HepG2 (cell line): Measurements from ENCODE around the gene KCNMA1.

ENCODE experiments used
- ASH2L ChIP-seq: fragments of 300-600, 200-600 bp; sonication (generic); IDR thresholded peaks from 2 replicates; pipeline ENCODE4 v1.7.0; 2017; ENCODE audit warnings: low read depth, mild to moderate bottlenecking, moderate library complexity, mixed read lengths, low read length; ENCODE audit not compliant: insufficient read length
- ELF1 ChIP-seq: sonication (generic); formaldehyde crosslinking; IDR thresholded peaks from 2 replicates; pipeline ENCODE4 v1.4.0; 2020; ENCODE audit warnings: missing genetic modification reagents
- UBTF ChIP-seq: sonication (generic); formaldehyde crosslinking; IDR thresholded peaks from 2 replicates; pipeline ENCODE4 v1.4.0; 2020; ENCODE audit warnings: mild to moderate bottlenecking, missing genetic modification reagents
- ZNF274 ChIP-seq: sonication (generic); formaldehyde crosslinking; IDR thresholded peaks from 2 replicates; pipeline ENCODE4 v1.5.1; 2020; ENCODE audit warnings: mild to moderate bottlenecking, missing genetic modification reagents
- ZNF780A ChIP-seq: sonication (generic); formaldehyde crosslinking; IDR thresholded peaks from 2 replicates; pipeline ENCODE4 v1.8.0; 2022; ENCODE audit warnings: mild to moderate bottlenecking, missing genetic modification reagents, moderate library complexity
- TF ChIP-seq, protein P1 (sequence below): sonication (generic); formaldehyde crosslinking; IDR thresholded peaks from 2 replicates; pipeline ENCODE4 v1.5.0; 2020; ENCODE audit warnings: mild to moderate bottlenecking, missing genetic modification reagents, moderate library complexity

DNA sequence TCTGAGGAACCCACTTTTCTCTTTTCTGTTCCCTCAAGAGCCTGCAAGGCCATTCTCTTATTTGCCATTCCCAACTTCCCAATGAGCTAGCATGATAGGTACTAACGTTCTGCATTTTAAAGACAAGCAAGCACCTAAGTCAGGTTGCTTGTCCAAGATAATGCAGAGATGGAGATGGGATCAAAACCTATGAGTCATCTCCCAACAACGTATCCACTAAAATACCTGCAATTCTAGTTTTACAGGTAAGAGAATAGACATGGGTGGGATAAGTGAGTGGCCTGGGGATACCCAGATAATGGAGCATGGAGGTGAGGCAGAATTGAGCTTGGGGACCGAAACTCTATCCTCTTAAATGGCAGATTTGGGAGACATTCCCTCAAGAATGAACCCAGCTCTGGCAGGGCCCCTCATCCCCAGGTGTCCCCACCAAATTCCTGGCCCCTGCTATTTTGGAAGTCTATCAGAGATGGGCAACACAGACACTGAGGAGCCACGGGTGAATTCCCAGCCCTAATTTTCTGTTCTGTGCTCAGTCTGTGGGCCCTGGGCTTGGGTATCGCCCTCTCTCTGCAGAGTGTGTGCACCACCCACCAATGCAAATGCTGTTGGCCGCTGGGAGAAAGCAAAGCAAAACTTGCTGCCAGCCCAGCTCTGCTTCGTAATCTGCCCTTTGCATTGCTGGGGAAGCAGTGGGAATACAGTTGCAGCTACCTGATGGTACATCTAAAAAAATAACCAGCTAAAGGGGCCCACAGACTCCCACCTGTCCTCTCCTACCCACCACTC lies 98.3 kb downstream of the KCNMA1 start:
- TF ChIP-seq ZNF780A (CRISPR knock-in tag) (no peak), UBTF (no peak), ZNF274 (CRISPR knock-in tag) (no peak), ELF1 (CRISPR knock-in tag) (no peak), ASH2L (no peak)
- TF ChIP-seq, protein P1, sequence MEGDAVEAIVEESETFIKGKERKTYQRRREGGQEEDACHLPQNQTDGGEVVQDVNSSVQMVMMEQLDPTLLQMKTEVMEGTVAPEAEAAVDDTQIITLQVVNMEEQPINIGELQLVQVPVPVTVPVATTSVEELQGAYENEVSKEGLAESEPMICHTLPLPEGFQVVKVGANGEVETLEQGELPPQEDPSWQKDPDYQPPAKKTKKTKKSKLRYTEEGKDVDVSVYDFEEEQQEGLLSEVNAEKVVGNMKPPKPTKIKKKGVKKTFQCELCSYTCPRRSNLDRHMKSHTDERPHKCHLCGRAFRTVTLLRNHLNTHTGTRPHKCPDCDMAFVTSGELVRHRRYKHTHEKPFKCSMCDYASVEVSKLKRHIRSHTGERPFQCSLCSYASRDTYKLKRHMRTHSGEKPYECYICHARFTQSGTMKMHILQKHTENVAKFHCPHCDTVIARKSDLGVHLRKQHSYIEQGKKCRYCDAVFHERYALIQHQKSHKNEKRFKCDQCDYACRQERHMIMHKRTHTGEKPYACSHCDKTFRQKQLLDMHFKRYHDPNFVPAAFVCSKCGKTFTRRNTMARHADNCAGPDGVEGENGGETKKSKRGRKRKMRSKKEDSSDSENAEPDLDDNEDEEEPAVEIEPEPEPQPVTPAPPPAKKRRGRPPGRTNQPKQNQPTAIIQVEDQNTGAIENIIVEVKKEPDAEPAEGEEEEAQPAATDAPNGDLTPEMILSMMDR (CRISPR knock-in tag): no peak
